Measurements from ENCODE around the gene DOK7. TPM values are rescaled to one million over a fixed set of nuclear protein-coding genes. Genes with fewer than 3 reads are reported as not detected.

DOK7 gene
- total and polyA plus RNA-seq, 7 experiments from 2014 or later: not detected

DNA sequence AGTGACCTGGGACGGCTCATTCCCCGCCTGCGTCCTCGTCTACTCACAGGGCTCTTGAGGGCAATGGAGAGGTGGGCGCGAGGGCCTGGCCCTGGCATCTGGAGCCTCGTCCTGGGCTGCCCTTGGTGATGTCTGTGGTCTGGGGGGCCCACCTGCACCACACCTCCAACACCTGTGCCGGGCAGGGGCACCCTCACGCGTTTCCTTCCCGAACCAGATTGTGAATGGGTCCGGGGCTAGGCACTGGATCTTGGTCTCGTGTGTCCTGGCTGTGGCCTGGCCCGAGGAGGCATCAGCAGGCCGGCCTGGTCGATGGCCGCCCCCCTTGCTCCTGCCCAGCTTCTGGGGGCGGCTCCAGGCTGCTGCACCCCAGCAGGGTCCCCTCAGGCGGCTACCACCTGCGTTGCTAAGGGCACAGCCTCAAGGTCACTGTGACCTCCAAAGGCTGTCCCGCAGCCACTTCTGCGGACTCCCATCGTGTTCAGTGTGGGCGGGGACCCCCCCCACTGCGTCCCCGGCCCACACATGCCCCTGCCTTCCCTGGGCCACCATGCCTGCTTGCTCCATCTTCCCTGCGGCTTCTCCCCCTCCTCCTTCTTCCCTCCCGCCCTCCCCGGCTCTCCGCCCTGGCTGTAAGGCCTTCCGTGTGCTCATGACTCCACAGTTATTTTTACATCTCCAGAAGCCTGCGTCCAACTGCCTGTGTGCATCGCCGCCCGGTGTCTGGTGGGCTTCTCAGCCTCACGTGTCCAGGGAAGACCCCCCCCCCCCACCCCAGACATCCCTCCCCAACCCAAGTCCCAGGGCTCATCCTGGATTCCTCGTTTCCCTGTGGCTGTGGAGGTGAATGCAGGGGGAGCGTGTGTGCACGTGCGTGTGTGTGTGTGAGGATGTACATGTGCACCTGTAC lies 3.8 kb downstream of the DOK7 start:
- DNase-seq: no peak
- H3K36me3 ChIP-seq (ENCODE audit: control insufficient read depth in 2 of 3, insufficient read depth in 3 of 3, low read length in 3 of 3): no peaks in the 10 kb centered on the region
- CTCF ChIA-PET: interaction anchor here (0.6 kb wide), 1 partner anchor 276 kb away, joined by 4 read pairs; no protein-coding TSS in a partner anchor

DNA sequence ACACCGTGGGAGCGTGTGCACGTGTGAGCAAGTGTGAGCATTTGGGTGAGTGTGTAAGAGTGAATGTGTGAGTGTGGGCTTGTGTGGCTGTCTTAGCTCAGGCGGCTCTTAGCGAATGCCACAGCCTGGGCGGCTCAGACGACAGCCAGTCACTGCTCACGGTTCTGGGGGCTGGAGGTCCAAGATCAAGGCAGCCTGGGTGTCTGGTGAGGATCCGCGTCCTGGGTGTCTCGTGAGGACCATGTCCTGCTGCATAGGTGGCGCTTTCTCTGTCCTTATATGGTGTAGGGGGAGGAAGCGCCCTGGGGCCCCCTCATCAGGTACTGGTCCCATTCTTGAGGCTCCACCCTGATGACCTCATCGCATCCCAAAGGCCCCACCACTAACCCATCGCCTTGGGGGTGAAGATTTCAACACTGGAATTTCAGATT lies 4.5 kb downstream of the DOK7 start:
- ChIA-PET POLR2A (no interaction called here), CTCF (no interaction called here)
- no peak overlapping the region for H3K27ac Mint-ChIP-seq
- no peaks in the 10 kb centered on the region for H3K36me3 Mint-ChIP-seq
- Histone ChIP-seq H3K4me3 (ENCODE audit: low read length) (no peak overlapping the region), H3K27me3 (ENCODE audit: control insufficient read depth in 2 of 2, insufficient read depth in 2 of 2, low read length in 2 of 2) (peaks cover 0 to 3% of the 10 kb centered on the region in 2 donors), H3K27ac (ENCODE audit: low read depth, low read length) (no peak overlapping the region), H3K9me3 (ENCODE audit: control insufficient read depth in 2 of 3, low read length in 3 of 3) (no peaks in the 10 kb centered on the region), H3K36me3 (ENCODE audit: control insufficient read depth in 2 of 3, insufficient read depth in 3 of 3, low read length in 3 of 3) (no peaks in the 10 kb centered on the region), H3K4me1 (ENCODE audit: control insufficient read depth in 2 of 2, insufficient read depth in 2 of 2, low read length in 2 of 2) (no peaks in the 10 kb centered on the region)
- intact Hi-C loops (cut with micrococcal nuclease): no loop called here
- peaks cover 0 to 2% (median 0%) of the 10 kb centered on the region in 11 donors for H3K9me3 Mint-ChIP-seq
- H3K4me3 Mint-ChIP-seq: no peak overlapping the region
- no peak for ATAC-seq
- peaks cover 0 to 15% (median 13%) of the 10 kb centered on the region in 5 donors for H3K27me3 Mint-ChIP-seq
- H3K4me1 Mint-ChIP-seq: peaks cover 0 to 1% (median 0%) of the 10 kb centered on the region in 7 donors
- no peak for DNase-seq

More for the DNA sequence above, 3.8 kb downstream of the DOK7 start:
- ATAC-seq: no peak
- Mint-ChIP-seq H3K27me3 (peaks cover 4 to 22% (median 16%) of the 10 kb centered on the region in 5 donors), H3K27ac (no peak overlapping the region), H3K4me1 (peaks cover 0 to 1% (median 0%) of the 10 kb centered on the region in 7 donors), H3K9me3 (peaks cover 0 to 2% (median 0%) of the 10 kb centered on the region in 11 donors), H3K4me3 (no peak overlapping the region), H3K36me3 (no peaks in the 10 kb centered on the region)
- Histone ChIP-seq H3K27me3 (ENCODE audit: control insufficient read depth in 2 of 2, insufficient read depth in 2 of 2, low read length in 2 of 2) (peaks cover 0 to 3% of the 10 kb centered on the region in 2 donors), H3K9me3 (ENCODE audit: control insufficient read depth in 2 of 3, low read length in 3 of 3) (no peaks in the 10 kb centered on the region), H3K4me1 (ENCODE audit: control insufficient read depth in 2 of 2, insufficient read depth in 2 of 2, low read length in 2 of 2) (no peaks in the 10 kb centered on the region), H3K27ac (ENCODE audit: low read depth, low read length) (no peak overlapping the region), H3K4me3 (ENCODE audit: low read length) (no peak overlapping the region)
- intact Hi-C loops (cut with micrococcal nuclease): no loop called here
- POLR2A ChIA-PET: no interaction called here

DNA sequence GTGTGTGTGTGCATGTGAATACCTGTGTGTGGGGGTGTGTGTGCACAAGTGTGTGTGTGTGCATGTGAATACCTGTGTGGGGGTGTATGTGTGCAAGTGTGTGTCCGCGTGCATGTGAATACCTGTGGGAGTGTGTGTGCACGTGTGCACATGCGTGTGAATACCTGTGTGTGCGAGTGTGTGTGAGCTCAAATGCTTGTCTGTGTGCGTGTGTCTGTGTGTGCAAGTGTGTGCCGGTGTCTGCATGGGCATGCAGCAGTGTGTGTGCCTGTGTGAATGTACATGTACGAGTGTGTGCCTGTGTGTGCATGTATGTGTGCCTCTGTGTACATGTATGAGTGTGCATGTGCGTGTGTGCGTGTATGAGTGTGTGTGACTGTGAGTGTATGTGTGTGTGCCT lies 5.0 kb downstream of the DOK7 start:
- H3K36me3 Mint-ChIP-seq: no peaks in the 10 kb centered on the region
- Histone ChIP-seq H3K9me3 (ENCODE audit: control insufficient read depth in 2 of 3, low read length in 3 of 3) (no peaks in the 10 kb centered on the region), H3K27ac (ENCODE audit: low read depth, low read length) (no peak overlapping the region), H3K4me3 (ENCODE audit: low read length) (no peak overlapping the region), H3K27me3 (ENCODE audit: control insufficient read depth in 2 of 2, insufficient read depth in 2 of 2, low read length in 2 of 2) (peaks cover 0 to 3% of the 10 kb centered on the region in 2 donors), H3K4me1 (ENCODE audit: control insufficient read depth in 2 of 2, insufficient read depth in 2 of 2, low read length in 2 of 2) (no peaks in the 10 kb centered on the region), H3K36me3 (ENCODE audit: control insufficient read depth in 2 of 3, insufficient read depth in 3 of 3, low read length in 3 of 3) (no peaks in the 10 kb centered on the region)
- ChIA-PET POLR2A (no interaction called here), CTCF (no interaction called here)
- DNase-seq (no peak), ATAC-seq (no peak)
- H3K27me3 Mint-ChIP-seq: peaks cover 0 to 14% (median 12%) of the 10 kb centered on the region in 5 donors
- no peak overlapping the region for H3K27ac Mint-ChIP-seq
- no peak overlapping the region for H3K4me3 Mint-ChIP-seq
- peaks cover 0 to 2% (median 0%) of the 10 kb centered on the region in 11 donors for H3K9me3 Mint-ChIP-seq
- H3K4me1 Mint-ChIP-seq: peaks cover 0 to under 1% (median 0%) of the 10 kb centered on the region in 7 donors
- intact Hi-C loops (cut with micrococcal nuclease): no loop called here

DNA sequence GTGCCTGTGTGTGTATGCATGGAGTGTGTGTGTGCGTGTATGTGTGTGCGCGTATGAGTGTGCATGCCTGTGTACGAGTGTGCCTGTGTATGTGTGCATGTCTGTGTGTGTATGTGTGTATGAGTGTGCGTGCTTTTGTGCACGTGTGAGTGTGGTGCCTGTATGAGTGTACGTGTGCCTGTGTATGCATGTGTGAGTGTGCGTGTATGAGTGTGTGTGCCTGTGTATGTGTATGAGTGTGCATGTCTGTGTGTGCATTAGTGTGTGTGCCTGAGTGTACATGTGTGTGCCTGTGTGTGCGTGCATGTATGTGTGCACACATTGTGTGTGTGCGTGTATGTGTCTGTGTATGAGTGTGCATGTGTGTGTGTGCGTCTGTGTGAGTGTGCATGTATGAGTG lies 5.7 kb downstream of the DOK7 start:
- H3K4me1 ChIP-seq (ENCODE audit: control insufficient read depth in 2 of 2, insufficient read depth in 2 of 2, low read length in 2 of 2): no peaks in the 10 kb centered on the region
- no peaks in the 10 kb centered on the region for H3K9me3 ChIP-seq (ENCODE audit: control insufficient read depth in 2 of 3, low read length in 3 of 3)
- Mint-ChIP-seq H3K4me3 (no peak overlapping the region), H3K9me3 (peaks cover 0 to 2% (median 0%) of the 10 kb centered on the region in 11 donors), H3K36me3 (no peaks in the 10 kb centered on the region), H3K4me1 (no peaks in the 10 kb centered on the region), H3K27me3 (peaks cover 0 to 14% (median 12%) of the 10 kb centered on the region in 5 donors), H3K27ac (no peak overlapping the region)
- H3K27me3 ChIP-seq (ENCODE audit: control insufficient read depth in 2 of 2, insufficient read depth in 2 of 2, low read length in 2 of 2): peaks cover 0 to 3% of the 10 kb centered on the region in 2 donors
- no peaks in the 10 kb centered on the region for H3K36me3 ChIP-seq (ENCODE audit: control insufficient read depth in 2 of 3, insufficient read depth in 3 of 3, low read length in 3 of 3)
- CTCF ChIA-PET: no interaction called here
- no peak overlapping the region for H3K4me3 ChIP-seq (ENCODE audit: low read length)
- ATAC-seq: no peak
- POLR2A ChIA-PET: no interaction called here
- intact Hi-C loops (cut with micrococcal nuclease): no loop called here
- DNase-seq: no peak
- H3K27ac ChIP-seq (ENCODE audit: low read depth, low read length): no peak overlapping the region

DNA sequence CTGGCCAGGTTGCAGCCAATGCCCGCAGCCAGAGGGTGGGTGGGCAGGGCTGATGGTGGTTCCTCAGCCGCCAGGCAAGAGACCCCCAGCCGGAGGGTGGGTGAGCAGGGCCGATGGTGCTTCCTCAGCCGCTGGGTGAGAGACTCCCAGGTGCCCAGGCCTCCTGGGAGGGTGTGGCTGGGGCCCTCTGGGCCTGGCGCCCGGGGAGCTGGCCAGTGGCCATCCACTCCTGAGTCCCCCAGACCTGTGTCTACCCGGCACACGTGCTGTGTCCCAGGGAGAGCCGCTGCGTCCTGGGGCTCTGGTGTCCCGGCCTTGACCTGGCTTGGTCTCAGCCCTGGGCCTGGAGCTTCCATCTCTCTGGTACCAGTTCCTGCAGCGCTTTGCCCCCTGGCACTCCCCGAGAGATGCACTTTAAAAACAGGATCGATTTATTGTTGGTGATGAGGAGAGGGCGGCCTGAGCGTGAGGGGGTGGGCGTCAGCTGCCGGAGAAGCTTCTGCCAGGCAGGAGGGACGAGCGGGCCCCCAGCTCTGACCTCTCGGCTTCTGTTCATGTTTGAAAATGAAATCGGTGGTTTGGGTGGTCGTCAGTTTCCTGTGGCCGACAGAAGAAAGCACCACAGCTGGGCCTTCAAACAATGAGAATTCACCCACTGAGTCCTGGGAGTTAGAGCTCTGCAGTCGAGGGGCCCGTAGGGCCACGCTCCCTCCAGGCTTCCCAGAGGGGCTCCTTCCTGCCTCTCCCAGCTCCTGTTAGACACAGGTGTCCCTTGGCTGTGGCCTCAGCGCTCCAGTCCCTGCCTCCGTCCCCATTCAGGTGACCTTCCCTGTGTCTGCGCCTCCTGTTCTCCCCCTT lies 6.5 kb downstream of the DOK7 start:
- Histone ChIP-seq H3K36me3 (ENCODE audit: control insufficient read depth in 2 of 3, insufficient read depth in 3 of 3, low read length in 3 of 3) (no peaks in the 10 kb centered on the region), H3K9me3 (ENCODE audit: control insufficient read depth in 2 of 3, low read length in 3 of 3) (no peaks in the 10 kb centered on the region), H3K27me3 (ENCODE audit: control insufficient read depth in 2 of 2, insufficient read depth in 2 of 2, low read length in 2 of 2) (peaks cover 0 to 3% of the 10 kb centered on the region in 2 donors), H3K4me3 (ENCODE audit: low read length) (no peak overlapping the region), H3K4me1 (ENCODE audit: control insufficient read depth in 2 of 2, insufficient read depth in 2 of 2, low read length in 2 of 2) (no peaks in the 10 kb centered on the region), H3K27ac (ENCODE audit: low read depth, low read length) (no peak overlapping the region)
- Mint-ChIP-seq H3K36me3 (no peaks in the 10 kb centered on the region), H3K27me3 (peaks cover 0 to 12% (median 8%) of the 10 kb centered on the region in 5 donors), H3K4me1 (no peaks in the 10 kb centered on the region), H3K27ac (no peak overlapping the region), H3K4me3 (no peak overlapping the region), H3K9me3 (peaks cover 0 to 2% (median 0%) of the 10 kb centered on the region in 11 donors)
- ChIA-PET CTCF (interaction anchor here (1.5 kb wide), 1 partner anchor 10 kb away, joined by 3 read pairs; no protein-coding TSS in a partner anchor), POLR2A (no interaction called here)
- ATAC-seq: no peak
- intact Hi-C loops (cut with micrococcal nuclease): no loop called here
- no peak for DNase-seq

DNA sequence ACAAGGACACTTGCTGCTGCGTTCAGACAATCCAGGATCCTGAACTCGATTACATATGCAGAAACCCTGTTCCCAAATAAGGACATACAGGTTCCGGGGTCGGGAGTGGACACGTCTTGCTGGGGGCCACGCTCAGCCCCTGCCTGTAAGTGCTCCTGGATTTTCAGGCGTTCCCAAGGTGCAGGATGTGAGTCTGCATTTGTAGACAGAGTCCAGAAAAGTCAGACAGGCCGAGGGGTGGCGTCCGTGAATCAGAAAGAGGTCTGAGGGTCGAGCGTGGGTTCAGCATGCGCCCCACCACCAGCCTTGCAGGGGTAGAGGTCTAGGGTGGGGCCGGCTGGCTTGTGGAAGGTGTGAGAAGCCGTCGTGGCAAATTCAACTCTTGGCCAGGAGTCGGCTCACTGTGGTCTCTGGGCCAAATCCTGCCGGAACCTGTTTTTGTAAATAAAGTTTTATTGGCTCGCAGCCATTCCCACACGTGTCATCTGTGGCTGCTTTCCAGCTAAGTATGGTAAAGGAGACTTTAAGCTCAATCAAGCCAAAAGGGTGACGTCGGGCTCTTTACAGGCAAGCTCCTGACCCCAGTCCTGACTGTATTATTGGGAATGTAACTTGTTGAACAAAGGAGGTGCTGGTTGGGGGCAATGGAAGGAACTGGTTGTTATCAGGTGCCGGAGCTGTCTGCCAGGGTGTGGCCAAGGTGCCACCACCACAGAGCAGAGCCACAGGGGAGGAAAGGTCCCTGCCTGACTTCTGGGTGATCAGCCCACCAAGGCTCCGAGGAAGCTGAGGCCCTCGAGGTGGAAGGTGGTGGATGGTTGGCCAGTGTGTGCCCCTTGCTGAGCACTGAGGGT lies 7.4 kb downstream of the DOK7 start:
- ATAC-seq: no peak
- CTCF ChIA-PET: interaction anchor here (1.3 to 1.5 kb wide), 2 partner anchors 9 to 364 kb away, joined by 3 to 4 read pairs; no protein-coding TSS in a partner anchor
- H3K27ac Mint-ChIP-seq: no peak overlapping the region

More for the DNA sequence above, 7.4 kb downstream of the DOK7 start:
- no peaks in the 10 kb centered on the region for H3K36me3 Mint-ChIP-seq
- no peaks in the 10 kb centered on the region for H3K4me1 Mint-ChIP-seq
- H3K9me3 ChIP-seq (ENCODE audit: control insufficient read depth in 2 of 3, low read length in 3 of 3): no peaks in the 10 kb centered on the region
- peaks cover 0 to 3% of the 10 kb centered on the region in 2 donors for H3K27me3 ChIP-seq (ENCODE audit: control insufficient read depth in 2 of 2, insufficient read depth in 2 of 2, low read length in 2 of 2)
- intact Hi-C loops (cut with micrococcal nuclease): no loop called here
- no peak overlapping the region for H3K27ac ChIP-seq (ENCODE audit: low read depth, low read length)
- H3K4me1 ChIP-seq (ENCODE audit: control insufficient read depth in 2 of 2, insufficient read depth in 2 of 2, low read length in 2 of 2): no peaks in the 10 kb centered on the region
- H3K27me3 Mint-ChIP-seq: peaks cover 0 to 3% (median 1%) of the 10 kb centered on the region in 5 donors
- no peak overlapping the region for H3K4me3 Mint-ChIP-seq
- peaks cover 0 to 1% (median 0%) of the 10 kb centered on the region in 11 donors for H3K9me3 Mint-ChIP-seq
- no peak overlapping the region for H3K4me3 ChIP-seq (ENCODE audit: low read length)
- H3K36me3 ChIP-seq (ENCODE audit: control insufficient read depth in 2 of 3, insufficient read depth in 3 of 3, low read length in 3 of 3): no peaks in the 10 kb centered on the region
- POLR2A ChIA-PET: no interaction called here
- no peak for DNase-seq
